ENCODE results near the gene EVA1C. TPM values are rescaled to one million over a fixed set of nuclear protein-coding genes. Genes with fewer than 3 reads are reported as not detected.
"Not testable (repeated sequence)": the region's sequence is repeated elsewhere in the genome, so short reads cannot be mapped to it uniquely, and the experiment has no call there.

Gene EVA1C
- total and polyA plus RNA-seq, 2 experiments from 2014 or later, result 2.2 to 3.4 TPM

- Histone ChIP-seq H3K9me3 (ENCODE audit: low read depth) (no peaks in the 10 kb centered on the region), H4K20me1 (ENCODE audit: insufficient read depth, poor library complexity, severe bottlenecking) (no peaks in the 10 kb centered on the region), H3K9me2 (replicated peaks; ENCODE audit: insufficient read depth) (no peaks in the 10 kb centered on the region), H3K79me2 (no peaks in the 10 kb centered on the region), H3K4me3 (no peak overlapping the region), H3K4me2 (no peak overlapping the region), H3K27me3 (no peaks in the 10 kb centered on the region), H2AFZ (no peak overlapping the region), H3K4me1 (ENCODE audit: insufficient read depth) (no peaks in the 10 kb centered on the region), H3K27ac (no peak overlapping the region), H3K36me3 (replicated peaks; ENCODE audit: insufficient read depth, low read depth) (no peaks in the 10 kb centered on the region)
- no peak for TF ChIP-seq EZH2phosphoT487 (IDR thresholded peaks at IDR 0.05; ENCODE audit: low read depth, severe bottlenecking, unreplicated experiment)
- TF ChIP-seq EZH2 (IDR thresholded peaks at IDR 0.05; ENCODE audit: borderline replicate concordance), result no peak
- no peak for TF ChIP-seq CTCF (IDR thresholded peaks at IDR 0.05; ENCODE audit: poor library complexity)
- DNase-seq (ENCODE audit: low spot score), result no peak
- 81% methylated on average over 7 of the region's 8 CpGs for WGBS (ENCODE audit: low lambda C conversion rate, missing lambda C conversion rate)
Measured at GRCh38 chr21:32442566-32443318, 30.2 kb downstream of the EVA1C start.

DNA sequence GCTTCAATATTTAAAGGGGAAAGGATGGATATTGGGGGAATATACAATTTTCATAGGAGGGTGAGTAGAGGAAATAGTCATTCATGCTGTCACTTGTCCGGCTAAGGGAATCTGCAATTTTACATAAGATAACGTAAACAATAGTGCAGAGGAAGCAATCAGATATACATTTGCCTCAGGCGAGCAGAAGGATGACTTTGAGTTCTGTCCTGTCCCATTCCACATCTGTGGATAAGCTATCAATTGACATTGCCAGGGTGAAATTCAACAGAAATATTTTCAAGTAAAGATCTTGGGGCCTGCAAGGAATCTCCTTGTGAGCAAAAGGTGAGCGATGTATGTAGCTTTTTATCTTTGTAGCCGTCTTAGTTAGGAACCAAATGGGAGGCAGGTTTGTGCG lies 32.6 kb downstream of the EVA1C start:
- Histone ChIP-seq H4K20me1 (ENCODE audit: insufficient read depth, poor library complexity, severe bottlenecking) (no peaks in the 10 kb centered on the region), H3K27ac (no peak overlapping the region), H3K4me3 (no peak overlapping the region), H3K27me3 (no peaks in the 10 kb centered on the region), H3K9me3 (ENCODE audit: low read depth) (no peaks in the 10 kb centered on the region), H3K36me3 (replicated peaks; ENCODE audit: insufficient read depth, low read depth) (no peaks in the 10 kb centered on the region), H3K9me2 (replicated peaks; ENCODE audit: insufficient read depth) (no peaks in the 10 kb centered on the region), H3K4me1 (ENCODE audit: insufficient read depth) (no peaks in the 10 kb centered on the region), H2AFZ (no peak overlapping the region), H3K79me2 (no peaks in the 10 kb centered on the region), H3K4me2 (no peak overlapping the region)
- WGBS (ENCODE audit: low lambda C conversion rate, missing lambda C conversion rate), result 85% methylated on average over 6 of the region's 6 CpGs
- no peak for DNase-seq (ENCODE audit: low spot score)
- no peak for TF ChIP-seq EZH2 (IDR thresholded peaks at IDR 0.05; ENCODE audit: borderline replicate concordance)
- TF ChIP-seq CTCF (IDR thresholded peaks at IDR 0.05; ENCODE audit: poor library complexity), result no peak
- no peak for TF ChIP-seq EZH2phosphoT487 (IDR thresholded peaks at IDR 0.05; ENCODE audit: low read depth, severe bottlenecking, unreplicated experiment)

DNA sequence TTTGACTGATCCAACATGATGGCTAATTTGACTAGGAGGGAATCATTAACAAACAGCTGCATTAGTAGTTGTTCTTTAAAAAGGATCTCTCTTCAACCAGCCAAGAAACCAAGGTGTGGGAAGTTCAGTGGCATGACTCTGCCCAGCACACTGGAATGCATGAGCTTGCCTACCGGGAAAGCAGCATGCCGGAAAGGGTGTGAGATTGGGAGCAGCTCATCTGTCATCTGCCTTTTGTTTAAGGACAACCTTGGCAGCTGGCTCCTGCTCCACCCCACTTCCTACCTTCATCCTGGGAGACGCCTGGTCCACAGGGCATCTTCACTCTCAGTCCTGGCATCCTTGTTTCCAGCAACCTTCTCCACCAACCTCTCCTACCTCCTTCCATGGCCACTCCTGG lies 33.9 kb downstream of the EVA1C start:
- WGBS (ENCODE audit: low lambda C conversion rate, missing lambda C conversion rate), result 81% methylated on average over 3 of the region's 3 CpGs
- not testable (repeated sequence) for H3K79me2 ChIP-seq; DNase-seq (ENCODE audit: low spot score); H2AFZ ChIP-seq; H3K4me2 ChIP-seq; H3K4me3 ChIP-seq; H3K4me1 ChIP-seq (ENCODE audit: insufficient read depth); H3K27me3 ChIP-seq; H4K20me1 ChIP-seq (ENCODE audit: insufficient read depth, poor library complexity, severe bottlenecking); H3K27ac ChIP-seq; H3K9me3 ChIP-seq (ENCODE audit: low read depth); H3K36me3 ChIP-seq (replicated peaks; ENCODE audit: insufficient read depth, low read depth); H3K9me2 ChIP-seq (replicated peaks; ENCODE audit: insufficient read depth)

DNA sequence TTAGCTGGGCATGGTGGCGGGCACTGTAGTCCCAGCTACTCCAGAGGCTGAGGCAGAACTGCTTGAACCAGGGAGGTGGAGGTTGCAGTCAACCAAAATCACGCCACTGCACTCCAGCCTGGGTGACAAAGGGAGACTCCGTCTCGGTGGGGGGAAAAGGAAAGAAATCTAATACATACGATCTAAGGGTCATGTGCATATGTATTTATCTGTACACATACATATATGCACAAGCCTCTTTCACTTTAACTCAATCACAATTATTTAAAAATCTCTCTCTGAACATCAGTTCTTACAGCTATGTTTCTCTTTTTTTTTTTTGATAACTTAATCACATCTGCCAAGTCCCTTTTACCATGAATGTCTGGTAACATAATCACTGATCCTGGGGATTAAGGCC lies 34.7 kb downstream of the EVA1C start:
- Histone ChIP-seq H3K9me2 (replicated peaks; ENCODE audit: insufficient read depth) (no peaks in the 10 kb centered on the region), H3K4me1 (ENCODE audit: insufficient read depth) (no peaks in the 10 kb centered on the region), H3K27me3 (no peaks in the 10 kb centered on the region), H3K9me3 (ENCODE audit: low read depth) (no peaks in the 10 kb centered on the region), H3K36me3 (replicated peaks; ENCODE audit: insufficient read depth, low read depth) (no peaks in the 10 kb centered on the region), H3K4me2 (no peak overlapping the region), H2AFZ (no peak overlapping the region), H3K27ac (no peak overlapping the region), H3K4me3 (no peak overlapping the region), H3K79me2 (no peaks in the 10 kb centered on the region), H4K20me1 (ENCODE audit: insufficient read depth, poor library complexity, severe bottlenecking) (no peaks in the 10 kb centered on the region)
- no peak for TF ChIP-seq EZH2phosphoT487 (IDR thresholded peaks at IDR 0.05; ENCODE audit: low read depth, severe bottlenecking, unreplicated experiment)
- TF ChIP-seq EZH2 (IDR thresholded peaks at IDR 0.05; ENCODE audit: borderline replicate concordance), result no peak
- TF ChIP-seq CTCF (IDR thresholded peaks at IDR 0.05; ENCODE audit: poor library complexity), result no peak
- no peak for DNase-seq (ENCODE audit: low spot score)
- WGBS (ENCODE audit: low lambda C conversion rate, missing lambda C conversion rate), result 90% methylated on average over 5 of the region's 5 CpGs
